ENCODE data around the gene ZNF638.

ZNF638 gene

DNA sequence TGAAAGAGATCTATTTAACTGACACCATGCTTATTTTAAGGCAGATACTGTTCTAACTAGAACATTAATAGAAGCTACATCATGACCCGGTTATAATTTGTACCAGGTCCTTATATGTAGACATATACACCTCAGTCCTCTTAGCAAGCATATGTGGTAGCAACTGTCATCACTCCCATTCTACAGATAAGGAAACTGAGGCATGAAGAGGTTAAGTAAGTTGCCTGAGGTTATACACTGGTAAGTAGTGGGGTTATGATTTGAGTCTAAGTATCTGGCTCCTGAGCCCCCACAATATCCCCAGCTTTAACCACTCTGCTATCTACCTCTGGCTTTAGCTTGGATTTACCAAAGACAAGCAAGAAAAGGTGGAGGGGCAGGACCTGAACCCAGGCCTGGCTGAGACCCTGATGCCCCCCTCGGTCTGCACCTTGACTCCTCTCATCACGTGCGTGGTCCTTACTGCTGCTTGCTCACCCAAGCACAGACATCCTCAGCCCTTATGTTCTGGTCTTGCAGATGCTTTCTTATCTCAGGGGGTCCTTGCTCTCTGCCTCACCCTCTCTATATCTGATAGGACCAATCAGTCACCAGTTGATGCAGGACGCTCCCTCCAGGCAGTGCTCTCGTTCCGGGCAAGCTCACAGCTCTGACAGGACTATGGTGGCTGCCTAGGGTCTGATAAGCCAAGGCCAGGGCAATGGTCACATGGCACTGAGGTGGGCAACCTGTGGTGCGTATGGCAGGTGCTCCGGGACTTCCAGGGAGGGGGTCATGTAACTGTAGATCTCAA, 125.7 kb downstream of the ZNF638 start:
- Histone ChIP-seq H2BK15ac (ENCODE audit: low read length) (no peak overlapping the region), H2AFZ (ENCODE audit: low read length) (no peak overlapping the region), H2BK120ac (ENCODE audit: low read depth, low read length) (peak overlapping the region; percentile 2), H2BK12ac (ENCODE audit: low read length) (no peak overlapping the region), H3K14ac (ENCODE audit: low read length) (no peak overlapping the region), H3K4me2 (ENCODE audit: insufficient read depth, low read length, poor library complexity, severe bottlenecking) (no peak overlapping the region), H3K4me3 (ENCODE audit: low read length in 2 of 2) (no peak overlapping the region), H4K91ac (ENCODE audit: low read depth, low read length, poor library complexity) (peak overlapping the region; percentile 54), H3K4ac (ENCODE audit: low read length) (no peak overlapping the region), H3K18ac (ENCODE audit: low read length) (peak overlapping the region; percentile 27), H3K9me3 (replicated peaks in 1 of 2; ENCODE audit: control insufficient read depth in 2 of 2, insufficient read depth in 1 of 2, low read depth in 1 of 2, low read length in 2 of 2) (no peaks in the 10 kb centered on the region), H3K4me1 (ENCODE audit: control insufficient read depth in 2 of 2, insufficient read depth in 1 of 2, low read depth in 1 of 2, low read length in 2 of 2) (peaks cover 22 to 26% of the 10 kb centered on the region in 2 donors), H3K9ac (ENCODE audit: low read depth, low read length, poor library complexity) (no peak overlapping the region), H3K27ac (replicated peaks; ENCODE audit: low read length) (no peak overlapping the region), H3K36me3 (replicated peaks in 1 of 2; ENCODE audit: control insufficient read depth in 2 of 2, insufficient read depth in 2 of 2, low read length in 2 of 2) (no peaks in the 10 kb centered on the region), H4K8ac (ENCODE audit: low read depth, low read length) (no peak overlapping the region), H3K27me3 (ENCODE audit: control insufficient read depth in 3 of 3, insufficient read depth in 3 of 3, low read depth in 1 of 3, low read length in 3 of 3) (peaks cover 0 to 41% (median 16%) of the 10 kb centered on the region in 3 experiments), H3K79me1 (ENCODE audit: low read depth, low read length) (no peaks in the 10 kb centered on the region), H2BK5ac (ENCODE audit: low read length) (no peak overlapping the region), H3K23ac (ENCODE audit: low read depth, low read length, poor library complexity) (peak overlapping the region; percentile 31), H2AK5ac (ENCODE audit: low read depth, low read length) (peak overlapping the region; percentile 74)
- WGBS, 2 donors (ENCODE audit: extremely low coverage in 2 of 2, insufficient read length in 2 of 2, insufficient replicate concordance in 1 of 2) = no CpG with 5 or more reads among the region's 9 CpGs
- DNase-seq (ENCODE audit: low spot score) = no peak

DNA sequence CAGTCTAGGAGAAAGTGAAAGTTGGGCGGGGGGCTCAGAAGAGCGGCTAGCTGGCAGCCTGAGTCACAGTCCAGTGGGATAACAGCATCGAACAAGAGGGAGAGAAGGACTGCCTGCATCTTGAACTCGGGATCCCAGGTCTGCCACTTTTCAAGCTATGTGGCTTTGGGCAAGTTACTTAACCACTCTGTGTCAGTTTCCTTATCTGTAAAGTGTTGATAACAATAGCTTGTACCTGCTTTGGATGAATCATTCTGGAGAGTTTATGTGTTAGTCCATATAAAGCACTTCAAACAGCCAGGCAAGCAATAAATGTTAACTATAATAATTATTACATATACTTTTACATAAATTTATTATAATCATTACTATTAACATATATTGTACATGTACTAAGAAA, 126.3 kb downstream of the ZNF638 start:
- no peak for DNase-seq (ENCODE audit: low spot score)
- H3K4me3 ChIP-seq (ENCODE audit: low read length in 2 of 2) = no peak overlapping the region
- H2BK15ac ChIP-seq (ENCODE audit: low read length) = no peak overlapping the region
- no peak overlapping the region for H3K14ac ChIP-seq (ENCODE audit: low read length)
- H3K18ac ChIP-seq (ENCODE audit: low read length) = no peak overlapping the region
- H3K27me3 ChIP-seq (ENCODE audit: control insufficient read depth in 3 of 3, insufficient read depth in 3 of 3, low read depth in 1 of 3, low read length in 3 of 3) = peaks cover 0 to 41% (median 16%) of the 10 kb centered on the region in 3 experiments
- H3K36me3 ChIP-seq (replicated peaks in 1 of 2; ENCODE audit: control insufficient read depth in 2 of 2, insufficient read depth in 2 of 2, low read length in 2 of 2) = no peaks in the 10 kb centered on the region
- H4K8ac ChIP-seq (ENCODE audit: low read depth, low read length) = no peak overlapping the region
- WGBS, 2 donors (ENCODE audit: extremely low coverage in 2 of 2, insufficient read length in 2 of 2, insufficient replicate concordance in 1 of 2) = no CpG with 5 or more reads among the region's 4 CpGs
- H2BK120ac ChIP-seq (ENCODE audit: low read depth, low read length) = peak overlapping the region; percentile 2
- no peak overlapping the region for H3K9ac ChIP-seq (ENCODE audit: low read depth, low read length, poor library complexity)
- peak overlapping the region; percentile 74 for H2AK5ac ChIP-seq (ENCODE audit: low read depth, low read length)
- no peak overlapping the region for H3K4me2 ChIP-seq (ENCODE audit: insufficient read depth, low read length, poor library complexity, severe bottlenecking)
- H2BK5ac ChIP-seq (ENCODE audit: low read length) = no peak overlapping the region
- no peaks in the 10 kb centered on the region for H3K9me3 ChIP-seq (replicated peaks in 1 of 2; ENCODE audit: control insufficient read depth in 2 of 2, insufficient read depth in 1 of 2, low read depth in 1 of 2, low read length in 2 of 2)
- H4K91ac ChIP-seq (ENCODE audit: low read depth, low read length, poor library complexity) = no peak overlapping the region
- no peak overlapping the region for H3K23ac ChIP-seq (ENCODE audit: low read depth, low read length, poor library complexity)
- H3K4me1 ChIP-seq (ENCODE audit: control insufficient read depth in 2 of 2, insufficient read depth in 1 of 2, low read depth in 1 of 2, low read length in 2 of 2) = peaks cover 22 to 26% of the 10 kb centered on the region in 2 donors
- H2BK12ac ChIP-seq (ENCODE audit: low read length) = no peak overlapping the region
- H3K4ac ChIP-seq (ENCODE audit: low read length) = no peak overlapping the region
- H3K27ac ChIP-seq (replicated peaks; ENCODE audit: low read length) = no peak overlapping the region
- no peaks in the 10 kb centered on the region for H3K79me1 ChIP-seq (ENCODE audit: low read depth, low read length)
- no peak overlapping the region for H2AFZ ChIP-seq (ENCODE audit: low read length)

DNA sequence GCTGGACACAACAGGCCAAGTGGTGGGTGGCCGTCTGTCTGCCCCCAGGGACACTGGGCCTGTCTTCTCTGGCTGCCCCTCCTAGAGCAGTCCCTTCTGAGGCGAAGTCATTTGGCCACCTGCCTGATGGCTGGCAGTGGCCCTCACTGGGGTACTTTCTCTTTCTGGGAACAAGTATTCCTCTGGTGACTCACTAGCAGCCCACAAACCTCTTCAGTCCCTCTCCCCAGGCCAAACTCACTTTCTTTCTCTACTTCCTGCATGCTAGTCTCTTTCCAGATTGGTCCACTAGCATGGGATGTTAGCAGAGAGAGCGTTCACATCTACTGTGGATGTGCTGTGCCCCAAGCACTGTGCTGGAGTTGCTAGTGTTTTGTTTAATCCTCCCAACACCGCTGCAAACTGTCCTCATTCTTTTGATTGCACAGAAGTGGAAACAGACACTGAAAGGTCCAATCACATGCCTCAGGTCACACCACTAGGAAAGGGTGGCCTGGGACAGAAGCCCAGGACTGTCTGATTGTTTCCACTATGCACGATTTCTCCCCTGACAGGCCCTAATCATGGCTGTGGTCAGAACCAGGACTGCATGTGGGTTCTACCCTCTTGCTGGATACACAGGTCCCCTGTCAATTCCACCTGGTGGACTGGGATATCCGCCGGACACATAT, 127.0 kb downstream of the ZNF638 start:
- Histone ChIP-seq H3K23ac (ENCODE audit: low read depth, low read length, poor library complexity) (no peak overlapping the region), H3K4ac (ENCODE audit: low read length) (no peak overlapping the region), H3K4me1 (ENCODE audit: control insufficient read depth in 2 of 2, insufficient read depth in 1 of 2, low read depth in 1 of 2, low read length in 2 of 2) (peaks cover 22 to 25% of the 10 kb centered on the region in 2 donors), H3K18ac (ENCODE audit: low read length) (peak overlapping the region; percentile 72), H4K8ac (ENCODE audit: low read depth, low read length) (no peak overlapping the region), H2BK5ac (ENCODE audit: low read length) (no peak overlapping the region), H3K9ac (ENCODE audit: low read depth, low read length, poor library complexity) (no peak overlapping the region), H2AK5ac (ENCODE audit: low read depth, low read length) (no peak overlapping the region), H3K27me3 (ENCODE audit: control insufficient read depth in 3 of 3, insufficient read depth in 3 of 3, low read depth in 1 of 3, low read length in 3 of 3) (peaks cover 0 to 41% (median 14%) of the 10 kb centered on the region in 3 experiments), H2BK120ac (ENCODE audit: low read depth, low read length) (no peak overlapping the region), H2BK12ac (ENCODE audit: low read length) (no peak overlapping the region), H3K9me3 (replicated peaks in 1 of 2; ENCODE audit: control insufficient read depth in 2 of 2, insufficient read depth in 1 of 2, low read depth in 1 of 2, low read length in 2 of 2) (no peaks in the 10 kb centered on the region), H3K4me2 (ENCODE audit: insufficient read depth, low read length, poor library complexity, severe bottlenecking) (no peak overlapping the region), H3K4me3 (ENCODE audit: low read length in 2 of 2) (no peak overlapping the region), H3K79me1 (ENCODE audit: low read depth, low read length) (no peaks in the 10 kb centered on the region), H3K14ac (ENCODE audit: low read length) (no peak overlapping the region), H4K91ac (ENCODE audit: low read depth, low read length, poor library complexity) (no peak overlapping the region), H3K27ac (replicated peaks; ENCODE audit: low read length) (no peak overlapping the region), H2BK15ac (ENCODE audit: low read length) (no peak overlapping the region), H2AFZ (ENCODE audit: low read length) (peak overlapping the region; percentile 72), H3K36me3 (replicated peaks in 1 of 2; ENCODE audit: control insufficient read depth in 2 of 2, insufficient read depth in 2 of 2, low read length in 2 of 2) (no peaks in the 10 kb centered on the region)
- no CpG with 5 or more reads among the region's 7 CpGs for WGBS, 2 donors (ENCODE audit: extremely low coverage in 2 of 2, insufficient read length in 2 of 2, insufficient replicate concordance in 1 of 2)
- DNase-seq (ENCODE audit: low spot score) = no peak

DNA sequence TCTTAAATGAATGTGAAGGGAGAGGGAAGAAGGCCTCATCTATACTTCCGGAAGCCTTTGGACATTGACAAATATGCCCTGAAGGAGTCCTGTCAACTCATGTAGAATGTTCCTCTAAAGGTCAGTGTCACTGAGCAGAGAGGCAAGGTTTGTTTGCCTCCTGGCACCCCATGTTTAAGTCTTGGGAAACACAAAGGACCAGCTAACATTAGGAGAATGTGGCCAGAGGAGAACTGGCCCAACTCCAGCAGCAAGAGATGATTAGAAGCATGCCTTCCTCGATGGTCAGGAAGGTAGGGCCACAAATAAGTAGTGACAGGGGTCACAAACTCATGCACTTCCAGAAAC, 127.5 kb downstream of the ZNF638 start:
- Histone ChIP-seq H2AK5ac (ENCODE audit: low read depth, low read length) (no peak overlapping the region), H4K8ac (ENCODE audit: low read depth, low read length) (no peak overlapping the region), H3K27me3 (ENCODE audit: control insufficient read depth in 3 of 3, insufficient read depth in 3 of 3, low read depth in 1 of 3, low read length in 3 of 3) (peaks cover 0 to 41% (median 13%) of the 10 kb centered on the region in 3 experiments), H2BK120ac (ENCODE audit: low read depth, low read length) (no peak overlapping the region), H3K18ac (ENCODE audit: low read length) (no peak overlapping the region), H2BK15ac (ENCODE audit: low read length) (no peak overlapping the region), H2BK12ac (ENCODE audit: low read length) (no peak overlapping the region), H2BK5ac (ENCODE audit: low read length) (no peak overlapping the region), H4K91ac (ENCODE audit: low read depth, low read length, poor library complexity) (no peak overlapping the region), H3K9ac (ENCODE audit: low read depth, low read length, poor library complexity) (no peak overlapping the region), H3K79me1 (ENCODE audit: low read depth, low read length) (no peaks in the 10 kb centered on the region), H3K9me3 (replicated peaks in 1 of 2; ENCODE audit: control insufficient read depth in 2 of 2, insufficient read depth in 1 of 2, low read depth in 1 of 2, low read length in 2 of 2) (no peaks in the 10 kb centered on the region), H3K23ac (ENCODE audit: low read depth, low read length, poor library complexity) (no peak overlapping the region), H3K27ac (replicated peaks; ENCODE audit: low read length) (no peak overlapping the region), H3K4me3 (ENCODE audit: low read length in 2 of 2) (no peak overlapping the region), H3K4ac (ENCODE audit: low read length) (no peak overlapping the region), H3K14ac (ENCODE audit: low read length) (no peak overlapping the region), H2AFZ (ENCODE audit: low read length) (no peak overlapping the region), H3K36me3 (replicated peaks in 1 of 2; ENCODE audit: control insufficient read depth in 2 of 2, insufficient read depth in 2 of 2, low read length in 2 of 2) (no peaks in the 10 kb centered on the region), H3K4me1 (ENCODE audit: control insufficient read depth in 2 of 2, insufficient read depth in 1 of 2, low read depth in 1 of 2, low read length in 2 of 2) (peaks cover 20 to 25% of the 10 kb centered on the region in 2 donors), H3K4me2 (ENCODE audit: insufficient read depth, low read length, poor library complexity, severe bottlenecking) (no peak overlapping the region)
- DNase-seq (ENCODE audit: low spot score) = no peak
- no CpG with 5 or more reads among the region's 2 CpGs for WGBS, 2 donors (ENCODE audit: extremely low coverage in 2 of 2, insufficient read length in 2 of 2, insufficient replicate concordance in 1 of 2)

Measured in neuronal stem cell (in vitro differentiated cells).